NCI-H345 (cell line): ENCODE measurements around the gene ZFP30.
"Not testable (repeated sequence)": the region's sequence is repeated elsewhere in the genome, so short reads cannot be mapped to it uniquely, and the experiment has no call there.

Experiments
- DNase-seq: peaks from one replicate; lab custom pipeline; 2025; lab: John Stamatoyannopoulos, UW

Gene ZFP30

DNA sequence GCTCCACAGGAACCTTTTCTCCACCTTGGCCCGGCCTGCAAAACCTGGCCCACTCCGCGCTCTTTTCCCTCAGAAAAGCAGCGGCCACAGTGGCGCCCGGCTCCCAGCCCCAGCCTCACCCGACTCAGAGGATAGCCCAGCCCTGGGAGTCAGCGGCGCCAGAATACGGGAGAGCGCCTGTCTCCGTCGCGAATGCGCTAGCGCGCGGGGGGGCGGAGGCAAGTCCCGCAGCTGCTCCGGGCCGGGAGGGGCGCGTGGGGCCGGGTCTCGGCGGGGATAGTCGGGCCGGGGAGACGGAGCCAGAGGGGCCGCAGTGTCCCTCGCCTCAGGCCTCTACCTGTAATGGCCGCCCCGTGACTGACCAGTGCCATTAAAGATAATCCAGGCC, at the start of gene ZFP30:
TSS of gene ZFP30 (minus strand) at position 165 of the 388 bp plus-strand sequence. CDS start 7,643 bp downstream, outside the sequence.
- DNase-seq, result peak; percentile 98

DNA sequence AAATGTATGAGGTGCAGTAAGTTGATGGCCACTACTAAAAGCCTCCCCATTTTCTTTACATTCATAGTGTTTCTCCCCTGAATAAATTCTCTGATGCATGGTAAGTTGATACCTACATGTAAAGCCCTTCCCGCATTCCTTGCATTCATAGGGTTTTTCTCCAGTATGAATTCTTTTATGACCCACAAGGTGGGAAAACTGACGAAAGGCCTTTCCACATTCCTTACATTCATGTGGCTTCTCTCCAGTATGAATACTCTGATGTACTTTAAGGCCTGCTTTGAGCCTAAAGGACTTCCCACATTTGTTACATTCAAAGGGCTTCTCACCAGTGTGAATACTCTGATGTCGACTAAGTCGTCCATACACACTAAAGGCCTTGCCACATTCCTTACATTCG, 43.8 kb upstream of the ZFP30 start:
- DNase-seq, result no peak

DNA sequence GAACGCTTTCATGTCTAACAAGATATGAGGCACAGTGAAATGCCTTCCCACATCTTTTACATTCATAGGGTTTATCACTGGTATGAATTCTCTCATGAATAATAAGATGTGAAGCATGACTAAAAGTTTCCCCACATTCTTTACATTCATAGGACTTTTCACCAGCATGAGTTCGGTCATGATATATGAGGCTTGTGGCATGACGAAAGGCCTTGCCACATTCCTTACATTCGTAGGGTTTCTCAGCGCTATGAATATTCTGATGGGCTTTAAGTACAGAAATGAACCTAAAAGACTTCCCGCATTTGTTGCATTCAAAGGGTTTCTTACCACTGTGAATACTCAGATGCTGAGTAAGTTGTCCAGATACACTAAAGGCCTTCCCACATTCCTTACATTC, 43.0 kb upstream of the ZFP30 start:
- DNase-seq, result no peak

DNA sequence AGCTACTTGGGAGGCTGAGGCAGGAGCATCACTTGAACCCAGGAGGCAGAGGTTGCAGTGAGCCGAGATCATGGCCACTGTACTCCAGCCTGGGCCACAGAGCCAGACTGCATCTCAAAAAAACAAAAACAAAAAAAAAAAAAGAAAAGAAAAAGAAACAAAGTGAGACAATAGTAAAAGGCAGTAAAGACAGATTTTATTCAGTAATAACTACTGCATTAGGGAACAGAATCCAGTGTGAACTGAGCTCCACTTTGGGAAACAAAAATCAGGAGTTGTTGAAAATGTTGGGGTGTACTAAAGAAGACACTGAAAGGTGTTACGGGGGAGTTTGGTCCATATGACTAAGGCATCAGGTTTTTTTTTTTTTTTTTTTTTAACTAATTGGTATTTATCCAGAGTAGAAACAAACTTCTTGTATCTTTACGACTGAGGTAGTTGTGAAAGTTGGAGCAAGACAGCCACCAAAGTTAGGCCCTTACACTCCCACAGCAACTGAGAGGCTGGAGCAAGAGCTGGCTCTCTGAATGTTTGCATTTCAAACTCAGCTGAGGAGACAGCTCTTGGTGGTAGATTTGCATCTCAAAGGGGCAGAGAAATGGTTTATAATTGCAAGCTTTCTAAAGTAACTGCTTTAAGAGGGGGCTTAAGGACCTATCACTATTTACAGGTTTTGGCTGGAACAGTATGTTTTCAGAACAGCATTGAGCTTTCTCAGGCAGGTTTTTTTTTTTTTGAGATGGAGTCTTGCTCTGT, 40.1 kb upstream of the ZFP30 start:
- no peak for DNase-seq

DNA sequence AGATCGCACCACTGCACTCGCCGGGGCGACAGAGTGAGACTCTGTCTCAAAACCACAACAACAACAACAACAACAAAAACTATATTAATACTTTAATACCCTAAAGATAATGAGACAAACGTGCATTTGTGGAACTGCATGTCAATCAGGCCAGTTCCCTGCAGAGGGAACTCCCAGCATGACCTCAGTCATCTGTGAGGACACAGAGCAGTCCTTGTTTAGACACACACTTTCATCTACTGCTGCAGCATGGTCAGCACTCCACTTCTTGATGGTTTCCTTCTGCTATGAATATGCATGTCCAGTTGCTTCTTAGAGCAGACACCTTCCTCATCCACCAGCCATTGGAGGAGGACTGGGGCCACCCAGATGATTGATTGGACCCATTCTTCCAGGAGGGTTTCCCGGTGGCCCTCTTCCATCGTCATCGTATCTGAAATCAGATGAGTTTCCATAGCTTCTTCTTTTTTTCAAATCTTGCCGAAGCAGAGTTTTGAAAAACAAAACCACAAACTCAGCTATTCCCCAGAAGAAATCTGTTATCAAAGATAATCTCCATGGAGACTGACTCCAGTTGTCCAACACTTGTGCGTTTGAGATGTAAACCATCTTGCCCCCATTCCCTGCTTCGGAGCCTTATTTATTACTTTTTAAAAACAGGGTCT, 37.8 kb upstream of the ZFP30 start:
- no peak for DNase-seq

DNA sequence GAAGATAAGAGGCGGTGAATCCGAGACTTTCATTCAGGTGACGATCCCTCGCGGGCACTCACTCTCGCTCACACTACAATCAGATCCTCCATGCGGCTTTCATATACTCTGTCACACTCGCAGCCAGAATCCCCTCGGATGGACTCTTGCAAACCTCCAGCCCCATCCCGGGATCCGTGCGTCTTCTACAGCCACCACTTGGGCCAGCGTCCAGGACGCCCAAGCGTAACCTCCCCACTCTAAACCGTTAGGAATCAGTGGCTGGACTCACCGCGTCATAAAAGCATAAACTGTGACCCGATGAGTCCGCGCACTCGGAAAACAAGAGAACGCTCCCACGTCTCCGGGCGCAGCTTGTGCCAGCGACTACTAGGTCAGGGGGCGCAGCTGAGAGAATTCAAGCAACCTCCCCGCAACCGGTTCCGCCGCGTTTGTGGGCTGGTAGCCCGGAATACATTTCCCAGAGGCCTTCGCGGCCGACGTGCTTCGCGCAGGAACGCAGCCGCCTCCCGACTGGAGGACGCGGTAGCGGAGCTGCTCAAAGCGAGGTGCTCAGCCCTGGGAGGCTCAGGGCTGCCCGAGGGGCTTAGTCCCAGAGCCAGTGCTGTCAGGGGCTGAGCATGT, 36.7 kb upstream of the ZFP30 start:
- peak; percentile 59 for DNase-seq

DNA sequence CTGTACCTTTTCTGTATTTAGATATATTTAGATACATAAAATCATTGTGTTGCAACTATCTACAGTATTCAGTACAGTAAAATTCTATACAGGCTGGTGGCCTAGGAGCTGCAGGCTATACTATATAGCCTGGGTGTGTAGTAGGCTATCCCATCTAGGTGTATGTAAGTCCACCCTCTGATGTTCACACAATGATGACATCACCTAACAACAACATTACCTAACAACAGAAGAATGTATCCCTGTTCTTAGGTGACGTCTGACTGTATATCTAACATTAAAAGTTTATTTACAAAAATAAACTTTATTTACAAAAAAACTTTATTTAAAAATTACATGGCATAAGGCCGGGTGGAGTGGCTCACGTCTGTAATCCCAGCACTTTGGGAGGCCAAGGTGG, 28.3 kb upstream of the ZFP30 start:
- DNase-seq, result no peak

DNA sequence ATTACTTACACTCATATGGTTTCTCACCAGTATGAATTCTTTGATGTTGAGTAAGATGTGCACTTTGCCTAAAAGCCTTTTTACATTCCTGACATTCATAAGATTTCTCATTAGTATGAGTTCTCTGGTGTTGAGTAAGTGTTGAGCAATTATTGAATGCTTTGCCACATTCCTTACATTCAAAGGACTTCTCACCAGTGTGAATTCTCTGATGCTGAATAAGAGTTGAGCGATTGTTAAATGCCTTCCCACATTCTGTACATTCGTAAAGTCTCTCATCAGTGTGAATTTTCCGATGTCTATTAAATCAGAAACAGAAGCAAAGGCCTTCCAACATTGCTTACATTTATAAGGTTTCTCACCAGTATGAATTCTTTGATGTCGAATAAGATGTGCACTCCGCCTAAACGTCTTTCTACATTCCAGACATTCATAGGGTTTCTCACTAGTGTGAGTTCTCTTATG, 14.2 kb upstream of the ZFP30 start:
- no peak for DNase-seq

DNA sequence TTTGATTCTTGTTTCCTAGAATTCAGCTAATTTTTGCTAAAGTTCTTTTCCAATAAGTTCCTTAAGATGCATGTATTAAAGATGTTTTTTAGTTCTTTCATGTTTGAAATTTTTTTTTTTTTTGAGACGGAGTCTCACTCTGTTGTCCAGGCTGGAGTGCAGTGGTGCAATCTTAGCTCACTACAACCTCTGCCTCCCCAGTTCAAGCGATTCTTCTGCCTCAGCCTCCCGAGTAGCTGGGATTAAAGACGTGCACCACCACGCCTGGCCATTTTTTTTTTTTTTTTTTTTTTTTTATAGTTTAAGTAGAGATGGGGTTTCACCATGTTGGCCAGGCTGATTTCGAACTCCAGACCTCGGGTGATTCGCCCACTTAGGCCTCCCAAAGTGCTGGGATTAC, 1.9 kb upstream of the ZFP30 start:
- DNase-seq, result not testable (repeated sequence)

DNA sequence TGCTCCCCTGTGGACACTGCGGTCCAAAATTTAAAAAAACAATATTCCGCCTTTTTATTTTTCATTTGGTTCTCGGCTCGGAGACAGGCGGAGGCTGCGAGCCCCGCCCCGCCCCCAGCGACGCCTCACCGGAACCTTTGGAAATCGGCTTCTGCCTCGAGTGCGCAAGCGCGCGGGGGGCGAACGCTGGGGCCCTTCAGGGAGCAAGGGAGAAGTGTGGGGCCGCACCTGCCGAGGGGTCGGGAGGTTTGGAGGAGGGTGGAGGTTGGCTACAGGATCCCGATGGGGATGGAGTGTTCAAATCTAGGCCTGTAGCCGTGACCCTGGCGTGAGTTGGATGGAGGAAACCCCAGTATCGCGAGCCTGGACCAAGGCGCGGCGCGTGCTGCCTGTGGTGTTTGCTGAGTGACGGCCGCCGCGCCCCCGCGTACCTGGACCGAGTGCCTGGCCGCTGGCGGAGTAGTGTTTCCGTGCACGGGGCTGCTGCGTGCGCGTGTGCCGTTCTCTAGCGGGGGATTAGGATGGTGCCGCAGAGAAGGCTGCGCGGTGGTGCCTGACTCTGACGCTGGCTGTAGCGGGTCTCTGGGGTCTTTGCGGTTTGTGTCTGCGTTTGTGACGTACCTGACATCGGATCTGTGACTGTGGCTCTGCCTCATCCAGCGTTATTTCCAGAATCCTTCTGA, 565 bp upstream of the ZFP30 start:
- DNase-seq, result peak; percentile 98

DNA sequence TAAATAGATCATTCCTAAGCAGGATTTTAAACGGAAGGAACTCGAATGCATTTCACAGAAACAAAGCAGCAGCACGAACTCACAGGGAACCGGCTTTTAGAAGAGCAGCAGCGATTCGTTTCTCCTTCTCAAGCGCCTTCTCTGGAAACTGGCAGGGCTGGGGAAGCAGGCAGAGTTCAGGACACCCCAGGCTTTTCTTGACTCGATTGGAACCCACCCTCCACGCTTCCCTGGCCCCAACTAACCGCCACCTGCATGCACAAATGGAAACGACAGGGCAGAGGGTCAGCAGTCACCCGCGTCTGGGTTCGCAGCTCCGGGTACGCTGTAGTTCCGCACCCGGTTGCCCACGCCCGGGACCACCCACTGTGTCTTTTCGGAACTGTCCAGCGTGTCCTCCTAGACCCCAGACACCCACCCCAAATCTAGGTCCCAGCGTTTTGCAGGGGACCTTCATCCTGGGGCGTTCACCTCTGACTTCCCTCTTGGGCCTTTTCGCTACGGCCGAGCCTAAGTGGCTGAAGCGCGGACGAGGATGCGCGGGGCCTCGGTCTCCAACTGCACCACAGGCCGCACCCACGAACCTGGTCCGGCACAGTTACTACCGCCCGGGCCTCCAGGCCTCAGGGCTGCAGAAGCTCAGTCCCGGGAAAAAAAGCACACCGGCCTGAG, 500 bp downstream of the ZFP30 start:
- peak; percentile 79 for DNase-seq

DNA sequence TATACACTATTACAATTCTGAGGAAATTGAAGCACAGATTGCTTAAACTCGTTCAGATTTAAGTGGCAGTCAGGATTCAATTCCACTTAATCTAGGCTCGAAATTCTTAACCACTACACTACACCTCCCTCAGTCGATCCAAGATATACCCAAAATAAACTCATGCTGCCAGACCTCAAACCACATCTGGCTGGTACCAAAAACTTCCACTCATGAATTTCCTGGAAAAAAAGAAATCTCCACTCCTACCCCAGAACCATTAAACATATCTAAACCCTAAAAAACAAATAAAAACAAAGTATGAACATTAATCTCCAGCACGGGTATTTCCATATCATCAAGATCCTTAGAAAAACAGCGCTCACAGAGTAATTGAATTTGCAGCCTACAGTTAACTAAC, 1.1 kb downstream of the ZFP30 start:
- no peak for DNase-seq

DNA sequence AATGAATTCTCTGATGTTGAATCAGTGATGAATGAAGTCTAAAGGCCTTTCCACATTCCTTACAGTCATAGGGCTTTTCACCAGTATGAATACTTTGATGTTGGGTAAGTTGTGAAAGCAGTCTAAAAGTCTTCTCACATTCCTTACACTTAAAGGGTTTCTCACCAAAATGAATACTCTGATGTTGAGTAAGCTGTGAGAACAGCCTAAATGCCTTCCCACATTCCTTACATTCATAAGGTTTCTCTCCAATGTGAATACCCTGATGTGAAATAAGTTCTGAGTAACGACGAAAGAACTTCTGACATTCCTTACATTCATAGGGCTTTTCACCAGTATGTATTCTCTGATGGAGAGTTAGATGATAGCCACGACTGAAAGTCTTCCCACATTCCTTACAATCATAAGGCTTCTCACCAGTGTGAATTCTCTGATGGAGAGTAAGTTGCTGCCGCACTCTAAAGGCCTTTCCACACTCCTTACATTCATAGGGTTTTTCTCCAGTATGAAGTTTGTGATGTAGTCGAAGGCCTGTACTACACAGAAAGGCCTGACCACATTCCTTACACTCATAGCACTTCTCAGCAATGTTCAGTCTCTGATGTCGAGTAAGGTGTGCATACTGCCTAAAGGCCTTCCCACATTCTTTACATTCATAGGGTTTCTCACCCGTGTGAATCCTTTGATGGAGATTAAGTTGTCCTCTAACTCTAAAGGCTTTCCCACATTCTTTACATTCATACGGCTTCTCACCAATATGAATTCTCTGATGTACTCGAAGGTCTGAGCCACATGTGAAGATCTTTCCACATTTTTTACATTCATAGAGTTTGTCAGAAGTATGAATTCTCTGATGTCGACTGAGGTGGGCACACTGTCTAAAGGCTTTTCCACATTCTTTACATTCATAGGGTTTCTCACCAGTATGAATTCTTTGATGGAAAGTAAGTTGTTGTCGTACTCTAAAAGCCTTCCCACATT, 19.9 kb downstream of the ZFP30 start:
- no peak for DNase-seq

DNA sequence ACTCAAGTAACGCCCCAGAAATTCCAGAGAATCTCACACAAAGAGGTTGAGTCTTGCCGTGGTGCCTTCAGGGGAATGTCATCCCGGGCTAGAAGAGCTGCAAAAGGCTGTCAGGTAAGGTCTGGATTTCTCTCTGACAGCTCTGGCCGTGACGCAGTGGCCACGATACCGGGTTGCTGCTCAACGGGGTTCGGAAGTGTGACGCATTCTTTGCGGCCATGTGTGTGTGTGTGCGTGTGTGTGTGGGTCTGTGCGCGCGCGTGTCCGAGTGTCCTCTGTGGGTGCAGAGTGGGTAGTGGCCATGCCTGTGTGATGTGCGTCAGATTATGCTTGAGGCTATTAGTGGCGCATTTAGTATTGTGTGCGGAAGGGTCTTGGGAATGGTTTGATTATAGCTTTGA, 60.3 kb downstream of the ZFP30 start:
- no peak for DNase-seq

DNA sequence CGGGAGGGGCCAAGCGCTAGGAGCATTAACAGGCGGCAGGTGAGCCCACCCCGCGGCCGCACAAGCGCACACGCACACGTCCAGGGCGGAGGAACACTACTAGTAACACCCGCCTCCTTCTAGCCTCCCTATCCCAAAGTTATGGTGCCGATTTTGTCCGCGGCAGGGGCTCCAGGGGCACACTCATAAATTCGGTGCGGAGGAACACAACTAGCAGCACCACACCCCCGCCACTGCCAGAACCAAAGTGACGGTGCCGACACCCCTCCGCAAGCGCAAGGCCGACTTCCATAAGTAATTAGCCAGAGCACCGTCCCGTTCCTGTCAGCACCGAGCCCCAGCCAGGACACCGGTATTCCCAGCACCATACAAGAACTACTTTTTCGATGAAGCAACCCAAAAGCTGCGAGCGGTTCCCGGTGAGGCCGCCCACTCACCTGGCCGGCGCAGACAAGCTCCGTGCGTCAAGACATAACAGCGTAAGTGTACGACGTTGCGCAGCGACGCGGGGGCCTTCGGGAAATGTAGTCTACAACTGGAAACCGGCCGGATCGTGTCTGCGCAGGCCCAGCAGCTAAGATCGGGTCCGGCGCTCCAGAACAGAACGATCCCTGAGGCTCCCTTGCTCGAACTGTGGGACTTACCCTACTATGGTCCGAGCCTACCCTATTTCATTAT, 60.8 kb downstream of the ZFP30 start, which contains the start of the genes ZNF540 and ZNF571:
TSS of gene ZNF540 (plus strand) at position 573 of the 678 bp plus-strand sequence. CDS start 3,572 bp downstream, outside the sequence.
TSS of gene ZNF571 (minus strand) at position 489 of the 678 bp plus-strand sequence. CDS start 8,116 bp downstream, outside the sequence.
- DNase-seq, result peak; percentile 100

DNA sequence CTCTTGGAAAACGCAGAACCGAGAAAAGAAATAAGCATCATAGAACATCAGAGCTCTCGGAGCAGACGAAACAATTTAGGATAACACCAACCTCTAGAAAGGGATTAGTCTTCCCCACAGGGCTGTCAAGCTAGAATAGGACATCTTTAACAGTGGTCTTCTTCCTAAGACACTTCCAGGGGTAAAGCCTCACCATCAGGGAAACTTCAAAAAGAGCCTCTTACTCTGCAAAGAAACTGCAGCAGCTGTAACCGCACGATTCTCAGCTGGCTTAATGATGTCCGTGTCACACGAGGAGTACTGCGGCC, 61.3 kb downstream of the ZFP30 start:
- no peak for DNase-seq

DNA sequence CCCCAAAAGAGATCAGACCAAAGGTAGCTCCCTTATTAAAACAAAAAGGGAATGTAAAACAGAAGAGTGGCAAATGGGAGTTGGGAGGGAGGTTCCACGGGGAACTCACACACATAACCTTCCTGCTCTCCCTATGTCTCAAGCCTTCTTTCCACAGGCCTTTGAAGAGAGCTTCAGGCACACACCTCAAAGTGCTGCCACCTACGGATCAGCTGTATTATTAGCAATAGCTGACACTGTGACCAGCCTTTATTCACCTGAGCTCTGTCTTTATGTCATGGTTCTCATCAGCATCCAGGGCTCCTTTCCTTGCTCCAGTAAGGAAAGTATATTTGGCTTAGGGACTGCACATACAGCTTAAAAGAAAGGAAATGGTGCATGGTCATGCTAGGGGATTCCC, 71.9 kb downstream of the ZFP30 start:
- no peak for DNase-seq

DNA sequence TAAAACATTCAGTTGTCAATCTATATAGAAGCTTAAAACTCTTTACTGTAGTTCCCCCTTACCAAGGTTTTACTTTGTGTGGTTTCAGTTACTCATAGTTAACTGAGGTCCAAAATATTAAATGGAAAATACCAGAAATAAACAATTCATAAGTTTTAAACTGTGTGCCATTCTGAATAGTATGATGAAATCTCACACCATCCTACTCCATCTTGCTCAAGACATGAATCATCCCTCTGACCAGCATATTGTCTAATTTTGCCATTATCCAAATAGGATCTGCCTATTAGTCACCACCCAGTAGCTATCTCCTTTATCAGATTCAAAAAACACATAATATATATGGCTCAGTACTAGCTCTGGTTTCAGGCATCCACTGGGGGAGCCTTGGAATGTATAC, 83.1 kb downstream of the ZFP30 start:
- DNase-seq, result no peak

DNA sequence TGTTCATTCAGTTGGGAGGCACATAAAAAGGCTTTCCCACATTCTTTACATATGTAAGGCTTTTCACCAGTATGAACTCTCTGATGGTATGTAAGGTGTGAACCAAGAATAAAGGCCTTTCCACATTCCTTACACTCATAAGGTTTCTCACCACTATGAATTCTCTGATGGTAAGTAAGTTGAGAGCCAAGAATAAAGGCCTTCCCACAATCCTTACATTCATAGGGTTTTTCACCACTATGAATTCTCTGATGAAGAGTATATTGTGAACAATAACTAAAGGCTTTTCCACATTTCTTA, 89.9 kb downstream of the ZFP30 start:
- DNase-seq, result no peak

DNA sequence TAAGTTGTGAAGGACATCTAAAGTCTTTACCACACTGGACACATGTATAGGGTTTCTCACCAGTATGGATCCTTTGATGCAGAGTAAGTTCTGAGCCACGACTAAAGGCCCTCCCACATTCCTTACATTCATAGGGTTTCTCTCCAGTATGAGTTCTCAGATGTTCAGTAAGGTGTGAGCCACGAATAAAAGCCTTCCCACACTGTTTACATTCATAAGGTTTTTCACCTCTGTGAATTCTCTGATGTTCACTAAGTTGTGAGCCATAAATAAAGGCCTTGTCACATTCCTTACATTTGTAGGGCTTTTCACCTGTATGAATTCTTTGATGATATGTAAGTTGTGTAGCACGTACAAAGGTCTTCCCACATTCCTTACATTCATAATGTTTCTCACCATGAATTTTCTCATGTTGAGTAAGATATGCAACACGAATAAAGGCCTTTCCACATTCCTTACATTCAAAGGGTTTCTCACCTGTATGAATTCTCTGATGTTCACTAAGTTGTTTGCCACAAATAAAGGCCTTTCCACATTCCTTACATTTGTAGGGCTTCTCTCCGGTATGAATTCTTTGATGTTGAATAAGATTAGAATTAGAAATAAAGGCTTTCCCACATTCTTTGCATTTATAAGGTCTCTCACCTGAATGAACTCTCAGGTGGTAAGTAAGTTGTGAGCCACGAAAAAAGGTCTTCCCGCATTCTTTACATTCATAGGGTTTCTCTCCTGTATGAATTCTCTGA, 90.5 kb downstream of the ZFP30 start:
- no peak for DNase-seq
